Thymus (tissue), 2 donors: Measurements from ENCODE around the gene FGG. TPM values are rescaled to one million over a fixed set of nuclear protein-coding genes. Genes with fewer than 3 reads are reported as not detected.

ENCODE experiments used
- polyA plus RNA-seq: library from polyadenylated mRNA; stranded (reverse); fragments of 200-250 nt; gene quantifications from one replicate; pipeline ENCODE4 v1.2.3, GENCODE V29; 2013
- total RNA-seq: library from RNA; stranded (reverse); fragments of 120-200 nt; gene quantifications from one replicate; pipeline ENCODE4 v1.2.4, GENCODE V29; 2013
- donor health status: healthy.

Gene FGG
- total and polyA plus RNA-seq, 2 donors, result 0.94 to 1.2 TPM

Other genes with a start within 250 kb of the FGG start
- 0.19 TPM for gene DCHS2, start 120.9 kb downstream of the FGG start, total RNA-seq
- 0.07 TPM for gene DCHS2, start 120.9 kb downstream of the FGG start, polyA plus RNA-seq
- 71.9 TPM for gene PLRG1, start 62.3 kb downstream of the FGG start, total RNA-seq
- gene PLRG1, start 62.3 kb downstream of the FGG start, polyA plus RNA-seq, result 64.6 TPM
- 1.1 TPM for gene FGB, start 49.6 kb downstream of the FGG start, total RNA-seq
- 1.3 TPM for gene FGB, start 49.6 kb downstream of the FGG start, polyA plus RNA-seq
- gene FGA, start 21.9 kb downstream of the FGG start, total RNA-seq, result 0.33 TPM
- 0.37 TPM for gene FGA, start 21.9 kb downstream of the FGG start, polyA plus RNA-seq
- 0.09 TPM for gene LRAT, start 131.3 kb upstream of the FGG start, total RNA-seq
- 0.25 TPM for gene LRAT, start 131.3 kb upstream of the FGG start, polyA plus RNA-seq
- 0.09 TPM for gene RBM46, start 168.6 kb upstream of the FGG start, total RNA-seq
- gene RBM46, start 168.6 kb upstream of the FGG start, polyA plus RNA-seq, result 0.16 TPM